HG02798 (cell line): ENCODE results near the gene LSAMP.
"Not testable (repeated sequence)": the region's sequence is repeated elsewhere in the genome, so short reads cannot be mapped to it uniquely, and the experiment has no call there.

Experiments
- ATAC-seq: cut with Tn5 transposase; IDR thresholded peaks from one replicate; pipeline ENCODE4 v1.9.1; 2021; ENCODE audit warnings: mild to moderate bottlenecking; ENCODE audit not compliant: unreplicated experiment, poor library complexity

LSAMP gene

DNA sequence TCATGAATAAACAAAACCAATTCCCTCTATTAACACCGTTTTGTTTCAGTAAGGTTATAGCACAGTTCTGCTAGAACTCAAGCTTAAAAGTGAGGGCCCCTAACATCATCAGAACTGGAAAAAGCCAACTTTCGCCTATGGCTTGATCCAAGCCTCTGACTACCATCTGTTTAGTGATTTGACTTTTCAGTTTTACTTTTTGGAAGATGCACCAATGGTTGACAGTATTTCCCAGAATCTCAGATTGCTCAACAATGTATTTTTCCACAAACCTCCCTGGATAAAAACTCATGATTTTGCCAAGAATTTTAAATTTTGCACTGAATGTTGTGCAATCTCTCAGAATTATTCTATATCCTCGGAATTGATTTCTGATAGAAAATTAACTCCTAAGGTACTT lies 190.7 kb downstream of the LSAMP start:
- no peak for ATAC-seq

DNA sequence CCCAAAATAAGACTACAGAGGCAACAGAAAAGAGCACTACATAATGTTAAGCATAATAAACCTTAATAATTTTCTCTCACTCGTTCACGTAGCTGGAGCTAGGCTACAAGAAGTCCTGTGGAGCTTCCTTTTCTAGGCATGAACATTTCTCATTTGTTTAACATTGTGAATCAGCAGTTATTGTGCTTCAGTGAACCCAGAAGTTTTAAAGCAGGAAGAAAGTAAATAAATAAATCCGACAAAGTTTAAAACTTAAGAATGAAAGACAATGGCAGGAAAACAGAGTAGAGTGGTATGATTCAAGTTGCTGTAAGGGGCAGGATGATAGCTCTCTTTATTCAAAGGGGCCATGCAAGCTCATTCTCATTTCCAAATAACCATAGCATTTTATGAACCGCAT lies 191.8 kb downstream of the LSAMP start:
- ATAC-seq, result no peak

DNA sequence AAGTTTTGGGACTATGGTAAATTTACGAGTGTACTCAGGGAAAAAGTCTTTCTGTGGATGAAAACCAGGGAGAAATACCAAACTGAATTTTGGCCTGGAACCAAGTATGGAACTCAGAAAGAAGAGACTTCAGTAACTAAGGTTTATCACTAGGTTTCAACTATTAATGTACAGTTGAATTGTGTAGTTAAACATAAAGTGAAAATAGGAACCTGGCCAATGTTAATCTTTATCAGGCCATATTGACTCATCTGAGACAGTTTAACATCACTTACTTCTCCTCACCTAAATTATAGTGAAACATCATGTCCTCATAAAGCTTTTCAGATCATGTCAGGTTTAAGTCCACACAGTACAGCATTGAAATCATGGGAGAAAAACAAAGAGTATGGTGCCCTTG lies 197.7 kb downstream of the LSAMP start:
- ATAC-seq, result no peak

DNA sequence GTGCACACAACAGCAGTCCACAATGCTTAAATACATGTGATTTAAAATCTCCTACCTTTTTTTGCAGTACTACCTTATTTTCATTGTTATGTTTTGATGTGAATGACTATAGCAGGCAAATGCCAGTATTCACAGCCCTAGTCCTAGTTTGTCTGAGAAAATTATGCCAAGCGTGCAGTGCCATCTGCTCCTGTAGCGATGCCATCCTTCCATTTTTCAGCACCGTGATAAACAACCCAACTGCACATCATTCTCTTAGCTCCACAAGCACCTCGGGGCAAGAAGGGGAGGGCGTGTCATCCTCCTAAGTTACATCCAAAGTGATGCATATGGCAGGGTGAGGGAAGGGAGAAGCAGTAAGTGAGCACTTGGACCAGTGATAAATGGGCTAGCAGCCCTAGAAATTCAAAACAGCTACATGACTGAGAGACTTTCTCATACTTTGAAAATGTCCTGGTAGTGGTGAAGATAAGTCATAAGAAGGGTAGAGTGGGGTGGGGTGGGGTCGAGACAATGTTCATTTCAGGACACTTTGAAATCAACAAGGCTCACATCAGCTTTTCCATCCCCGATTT lies 198.8 kb downstream of the LSAMP start:
- no peak for ATAC-seq

DNA sequence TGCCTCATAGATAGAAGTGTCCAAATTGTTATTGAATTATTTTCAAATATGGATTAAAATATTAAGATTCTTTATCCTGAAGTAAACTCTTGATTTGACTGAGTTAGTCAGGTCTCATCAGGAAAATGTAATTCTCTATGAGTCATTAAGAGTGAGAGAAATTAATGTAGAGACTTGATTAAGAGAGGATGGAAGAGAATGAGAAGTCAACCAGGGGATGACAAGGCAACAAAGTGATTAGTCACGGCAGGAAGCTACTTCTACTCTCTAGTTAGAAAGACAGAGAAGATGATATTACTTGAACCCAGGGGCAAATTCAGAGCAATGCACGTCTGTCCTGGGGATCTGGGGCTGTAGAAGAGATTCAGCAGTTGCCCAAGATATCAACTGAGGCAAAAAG lies 202.5 kb downstream of the LSAMP start:
- ATAC-seq, result no peak

DNA sequence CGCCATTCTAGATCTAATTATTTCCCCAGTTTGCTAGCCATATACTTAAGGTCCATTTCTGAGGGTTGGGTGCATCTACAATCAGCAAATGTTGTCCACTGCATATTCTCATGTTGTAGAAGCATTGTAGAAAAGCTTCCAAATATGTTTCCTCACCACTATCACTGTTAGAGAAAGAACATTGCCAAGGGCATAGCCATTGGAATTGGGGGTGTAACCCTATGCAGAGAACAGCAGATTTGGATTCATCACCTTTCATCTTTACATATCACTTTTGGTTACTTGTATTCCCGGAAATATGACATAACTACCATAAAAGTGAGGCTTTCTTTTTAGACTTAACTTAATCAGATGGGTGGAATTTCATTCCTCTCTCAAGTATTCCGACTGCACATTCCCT lies 203.6 kb downstream of the LSAMP start:
- no peak for ATAC-seq

DNA sequence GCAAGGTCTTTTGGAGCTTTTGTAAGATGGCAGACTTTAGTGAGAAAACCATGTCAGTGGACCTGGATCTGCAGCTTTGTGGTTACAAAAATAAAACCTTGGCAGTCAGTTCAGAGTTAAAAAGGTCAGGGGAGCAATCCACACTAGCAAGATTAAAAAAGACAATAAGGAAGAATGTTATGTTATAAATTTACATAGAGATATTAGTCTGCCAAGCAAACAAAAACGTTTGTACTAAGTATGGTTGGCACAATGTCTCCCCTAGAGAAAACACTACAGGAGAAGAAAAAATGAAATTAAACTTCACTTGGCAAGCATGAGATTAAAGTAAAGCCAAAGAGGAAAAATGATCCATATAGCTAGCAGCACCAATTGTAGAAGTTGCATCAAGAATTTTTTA lies 205.0 kb downstream of the LSAMP start:
- no peak for ATAC-seq

DNA sequence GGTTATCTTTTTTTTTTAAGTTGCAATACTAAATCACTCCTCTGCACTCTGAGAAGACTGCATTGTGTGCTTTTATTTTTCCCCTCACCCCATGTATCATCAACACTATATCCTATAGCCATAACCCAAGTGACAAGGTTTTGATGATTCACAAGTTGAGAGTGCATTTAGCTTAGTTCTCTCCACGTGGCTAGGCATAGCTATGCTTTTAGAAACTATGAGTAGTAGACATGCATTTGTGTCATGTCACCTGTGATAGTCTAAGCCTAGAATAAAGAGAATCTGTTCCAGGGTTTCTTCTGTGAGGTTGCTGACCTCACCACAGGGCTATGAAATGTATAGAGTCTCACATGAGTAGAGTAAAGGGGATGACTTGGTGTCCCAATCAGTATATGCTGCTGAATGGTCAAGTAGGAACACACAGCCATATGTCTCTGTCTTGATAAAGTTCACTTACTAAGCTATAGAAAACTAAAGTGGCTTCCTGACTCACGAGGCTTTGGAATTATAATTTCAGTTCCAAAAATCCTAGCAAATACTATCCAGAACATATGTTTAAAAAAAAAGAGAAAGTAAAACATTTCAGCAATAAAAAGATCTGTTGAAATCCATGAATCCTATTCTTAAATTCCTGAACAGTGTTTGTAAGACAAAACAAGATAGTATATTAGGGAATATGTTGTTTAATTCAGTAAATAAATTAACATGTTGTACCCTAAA lies 206.3 kb downstream of the LSAMP start:
- ATAC-seq, result no peak

DNA sequence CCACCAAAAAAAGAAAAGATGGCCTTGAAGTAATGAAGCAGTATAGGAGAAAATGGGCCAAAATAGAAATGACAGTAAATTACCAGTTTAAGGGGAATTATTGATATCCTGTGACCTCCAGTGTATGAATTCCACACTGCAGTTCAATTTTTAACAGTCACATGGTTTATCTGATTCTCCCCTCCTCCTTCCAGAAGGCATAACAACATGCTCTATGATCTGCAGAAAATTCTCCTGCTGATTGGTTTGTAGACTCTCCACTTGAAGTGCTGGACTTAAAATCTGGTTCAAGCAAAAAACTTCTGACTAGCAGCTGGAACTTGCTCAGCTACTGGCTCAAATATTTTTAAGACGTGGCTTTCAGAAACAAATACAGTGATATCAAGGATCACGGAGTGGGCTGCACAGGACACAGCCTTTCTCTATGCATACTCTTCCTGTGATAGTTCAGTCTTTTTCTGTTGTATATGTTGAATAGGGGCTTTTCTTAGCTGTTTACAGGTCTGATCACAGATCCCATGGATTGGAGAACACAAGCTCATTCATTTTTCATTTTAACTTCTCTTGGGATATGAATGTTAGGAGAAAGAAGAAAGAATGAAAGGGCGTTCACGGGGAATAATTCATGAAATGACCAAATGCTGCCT lies 211.5 kb downstream of the LSAMP start:
- no peak for ATAC-seq

DNA sequence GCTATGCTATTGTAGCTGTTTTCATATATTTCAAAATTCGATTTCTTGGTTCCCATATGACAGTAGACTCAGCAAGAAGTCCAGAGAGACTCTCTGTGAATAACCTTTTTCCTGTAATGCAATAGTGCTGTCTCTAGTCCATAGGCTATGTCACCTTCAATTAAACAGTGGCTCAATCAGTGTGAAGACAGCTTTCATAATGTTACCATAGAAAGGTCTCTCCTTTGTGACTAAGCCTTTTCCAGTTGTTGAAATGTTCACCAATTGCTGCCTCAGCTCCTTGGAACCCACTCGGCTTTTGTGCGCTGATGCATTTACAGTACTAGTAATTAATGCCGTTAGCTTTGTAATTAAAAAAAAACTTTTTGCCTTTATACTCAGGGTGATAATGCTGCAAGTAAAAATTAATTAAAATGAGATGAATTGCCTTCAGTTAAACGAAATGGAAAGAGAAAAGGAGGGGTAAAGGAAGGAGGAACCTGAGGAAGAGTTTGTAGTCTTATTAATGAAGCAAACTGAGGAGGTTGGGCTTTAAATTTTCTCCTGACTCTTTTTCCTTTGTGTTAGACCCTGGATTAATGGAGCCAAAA lies 214.8 kb downstream of the LSAMP start:
- no peak for ATAC-seq

DNA sequence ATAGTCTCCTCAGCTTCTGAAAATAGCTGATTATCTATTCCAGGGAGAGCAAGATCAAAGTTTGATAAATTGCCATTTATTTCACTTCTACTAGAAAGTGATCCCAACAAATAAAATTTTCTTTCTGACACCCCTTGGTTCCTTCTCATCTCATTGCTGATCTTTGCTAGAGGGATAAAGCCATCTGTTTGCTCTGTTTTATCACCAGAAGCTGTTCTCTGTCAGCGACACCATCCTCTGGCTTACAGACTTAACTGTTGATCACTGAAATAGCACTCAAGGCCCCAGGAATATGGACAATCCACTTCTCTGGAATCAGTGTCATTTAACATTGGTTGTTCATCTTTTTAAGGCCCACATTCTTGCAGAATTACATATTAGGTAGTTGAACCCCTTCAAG lies 219.0 kb downstream of the LSAMP start:
- ATAC-seq, result no peak

DNA sequence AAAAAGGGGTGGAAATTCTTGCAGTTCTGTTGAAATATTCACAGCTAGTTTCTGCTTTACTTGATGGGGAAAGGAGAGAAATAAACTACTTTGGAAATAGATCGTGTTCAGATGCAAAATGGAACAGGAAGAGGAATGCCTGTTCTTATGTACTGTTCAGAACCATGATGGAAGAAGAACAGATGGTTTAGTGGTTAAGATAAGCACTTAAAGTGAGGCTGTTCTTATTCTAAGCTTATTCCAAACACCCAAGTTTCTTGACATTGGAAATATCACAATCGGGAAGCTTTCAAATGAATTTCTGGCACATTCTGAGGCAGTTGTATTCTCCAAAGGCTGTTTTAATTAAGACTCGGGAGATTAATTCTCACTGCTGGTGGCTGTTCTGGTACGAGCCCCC lies 228.5 kb downstream of the LSAMP start:
- no peak for ATAC-seq

DNA sequence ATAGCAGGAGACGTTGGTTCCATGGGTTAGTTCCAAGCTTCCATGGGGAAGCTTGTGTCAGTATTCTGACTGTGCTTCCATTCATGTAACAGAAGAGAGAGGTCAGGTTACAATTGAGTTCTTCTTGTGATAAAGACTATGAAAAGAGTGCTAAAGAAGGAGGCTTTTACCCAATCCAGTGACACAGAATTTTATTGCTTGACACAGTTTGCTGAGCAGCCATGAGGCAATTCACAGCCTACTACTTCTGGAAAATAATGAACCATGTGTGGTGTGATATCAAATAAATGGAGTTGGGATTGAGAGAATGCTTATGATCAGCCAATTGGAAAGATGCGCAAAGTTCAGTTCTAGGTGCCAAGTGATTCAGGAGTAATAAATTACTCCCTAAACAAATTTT lies 233.4 kb downstream of the LSAMP start:
- ATAC-seq, result no peak

DNA sequence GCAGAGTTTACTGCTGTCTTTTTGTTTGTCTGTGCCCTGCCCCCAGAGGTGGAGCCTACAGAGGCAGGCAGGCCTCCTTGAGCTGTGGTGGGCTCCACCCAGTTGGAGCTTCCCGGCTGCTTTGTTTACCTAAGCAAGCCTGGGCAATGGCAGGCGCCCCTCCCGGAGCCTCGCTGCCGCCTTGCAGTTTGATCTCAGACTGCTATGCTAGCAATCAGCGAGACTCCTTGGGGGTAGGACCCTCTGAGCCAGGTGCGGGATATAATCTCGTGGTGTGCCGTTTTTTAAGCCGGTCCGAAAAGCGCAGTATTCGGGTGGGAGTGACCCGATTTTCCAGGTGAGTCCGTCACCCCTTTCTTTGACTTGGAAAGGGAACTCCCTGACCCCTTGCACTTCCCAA lies 236.5 kb downstream of the LSAMP start:
- ATAC-seq, result not testable (repeated sequence)

DNA sequence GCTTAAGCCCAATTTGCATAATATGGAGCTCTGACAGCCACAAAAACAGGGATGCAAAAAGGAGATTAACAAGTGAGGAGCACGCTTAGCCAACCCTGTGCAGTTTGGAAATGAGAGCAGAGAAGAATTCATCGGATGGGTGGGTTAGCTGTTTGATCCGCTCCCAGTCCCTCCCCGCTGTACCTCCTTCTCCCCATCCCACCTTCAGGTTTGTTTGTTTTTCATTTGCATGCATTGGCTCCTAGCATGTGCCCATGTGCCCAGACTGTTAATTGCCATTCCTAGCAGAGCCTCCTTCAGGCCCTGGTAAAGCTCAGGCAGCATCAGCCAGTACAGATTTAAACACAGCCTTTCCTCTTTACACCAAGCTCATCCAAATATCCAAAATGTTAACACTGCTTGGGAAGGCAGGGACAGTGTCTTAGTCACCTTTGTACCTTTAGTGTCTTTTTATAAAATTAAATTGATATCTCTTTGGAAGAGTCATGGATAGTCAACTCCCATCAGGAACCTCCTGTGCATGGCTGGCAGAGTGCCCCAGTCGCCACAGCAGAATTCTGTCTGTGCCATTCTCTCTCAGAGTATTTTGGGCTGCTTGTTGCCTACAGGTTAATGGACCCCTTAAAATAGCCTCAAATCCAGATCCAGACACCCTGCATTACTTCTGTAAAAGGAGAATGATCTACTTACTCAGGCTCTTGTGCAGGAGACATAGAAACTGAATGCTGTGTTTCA lies 244.2 kb downstream of the LSAMP start:
- no peak for ATAC-seq

DNA sequence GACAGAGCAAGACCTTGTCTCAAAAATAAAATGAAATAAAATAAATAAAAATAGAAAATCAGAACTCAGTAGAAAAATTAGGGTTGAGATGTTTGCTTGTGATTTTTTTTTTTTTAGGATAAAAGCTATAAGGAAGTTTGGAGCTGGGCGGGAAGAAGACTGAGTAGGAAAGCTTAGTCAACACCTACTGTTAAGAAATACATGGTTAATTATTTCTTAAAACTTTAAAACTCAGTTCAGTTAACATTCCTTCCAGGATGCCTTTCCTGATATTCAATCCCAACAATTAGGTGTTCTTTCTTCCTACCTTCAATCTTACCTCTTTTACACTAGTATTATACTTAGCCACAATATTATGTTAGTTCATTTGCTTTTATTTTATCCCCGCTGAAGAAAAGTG lies 246.2 kb downstream of the LSAMP start:
- ATAC-seq, result no peak

DNA sequence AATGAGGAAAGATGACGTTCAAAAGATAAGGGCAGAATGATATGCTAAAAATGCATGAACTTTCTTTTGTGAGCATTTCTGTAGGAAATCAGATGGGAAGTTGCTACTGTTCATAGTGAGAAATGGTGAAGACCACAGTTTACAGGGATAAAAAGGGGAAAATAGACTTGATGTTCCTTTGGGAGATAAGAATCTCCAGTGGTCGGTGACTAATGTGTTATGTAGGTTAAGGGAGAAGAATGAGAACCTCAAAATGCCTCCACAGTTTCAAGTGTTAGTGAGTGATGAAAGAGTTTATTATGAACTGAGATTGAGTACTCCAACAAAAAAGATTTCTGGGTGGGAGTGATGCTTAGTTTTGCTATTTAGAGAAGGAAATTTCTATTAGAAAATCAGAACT lies 247.2 kb downstream of the LSAMP start:
- ATAC-seq, result no peak

DNA sequence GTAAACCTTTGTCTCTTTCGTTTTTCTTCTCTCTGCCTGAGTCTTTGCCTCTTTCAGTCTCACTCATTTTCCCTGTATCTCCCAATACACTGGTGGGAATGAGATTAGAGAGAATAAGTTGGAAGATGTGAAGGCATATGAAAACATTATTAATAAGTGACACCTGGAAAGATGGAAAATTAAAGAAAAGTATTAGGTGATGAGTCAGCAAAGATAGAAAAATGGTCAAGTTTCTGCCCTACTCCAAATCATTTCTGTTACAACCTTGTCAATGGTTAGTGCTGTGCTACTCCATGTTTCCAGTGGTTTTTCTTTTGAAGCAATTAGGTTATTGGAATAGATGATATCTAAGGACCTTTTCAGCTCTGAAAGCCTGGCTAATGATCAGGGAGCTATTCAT lies 252.8 kb downstream of the LSAMP start:
- ATAC-seq, result no peak

DNA sequence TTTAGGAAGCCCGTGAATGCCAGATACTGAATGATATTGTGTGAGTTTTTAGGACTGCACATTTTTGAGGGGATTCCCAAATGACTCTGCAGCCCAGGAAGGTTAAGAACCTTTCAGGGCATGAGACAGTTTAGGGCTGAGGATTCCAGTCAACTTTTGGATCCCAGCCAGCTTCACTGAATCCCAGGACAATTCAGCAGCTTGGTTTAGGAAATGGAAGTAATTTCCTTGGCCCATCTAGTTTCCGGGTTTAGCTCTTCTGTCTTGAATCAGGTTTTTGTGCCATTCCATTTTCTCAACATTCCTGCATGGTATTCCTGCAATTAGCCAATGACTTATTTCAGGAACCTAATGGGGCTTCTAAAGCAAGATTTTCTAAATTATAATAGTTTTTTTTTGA lies 253.9 kb downstream of the LSAMP start:
- no peak for ATAC-seq

DNA sequence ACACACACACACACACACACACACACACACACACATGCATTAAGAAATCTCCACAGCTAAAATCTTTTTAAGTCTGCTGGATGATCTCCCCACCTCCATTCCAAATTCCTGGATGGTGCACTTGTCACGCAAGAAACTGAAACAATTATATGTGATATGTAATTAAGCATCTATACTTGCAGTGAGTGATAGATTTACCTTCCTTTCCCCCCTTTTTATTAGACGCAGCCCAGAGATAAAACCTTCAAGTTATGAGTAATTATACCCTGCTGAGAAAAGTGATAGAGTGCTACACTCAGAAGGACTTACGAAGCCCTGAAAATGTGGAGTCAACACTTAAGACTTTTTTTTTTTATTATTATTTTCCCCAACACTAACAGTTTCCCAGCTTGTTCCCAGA lies 255.2 kb downstream of the LSAMP start:
- no peak for ATAC-seq

DNA sequence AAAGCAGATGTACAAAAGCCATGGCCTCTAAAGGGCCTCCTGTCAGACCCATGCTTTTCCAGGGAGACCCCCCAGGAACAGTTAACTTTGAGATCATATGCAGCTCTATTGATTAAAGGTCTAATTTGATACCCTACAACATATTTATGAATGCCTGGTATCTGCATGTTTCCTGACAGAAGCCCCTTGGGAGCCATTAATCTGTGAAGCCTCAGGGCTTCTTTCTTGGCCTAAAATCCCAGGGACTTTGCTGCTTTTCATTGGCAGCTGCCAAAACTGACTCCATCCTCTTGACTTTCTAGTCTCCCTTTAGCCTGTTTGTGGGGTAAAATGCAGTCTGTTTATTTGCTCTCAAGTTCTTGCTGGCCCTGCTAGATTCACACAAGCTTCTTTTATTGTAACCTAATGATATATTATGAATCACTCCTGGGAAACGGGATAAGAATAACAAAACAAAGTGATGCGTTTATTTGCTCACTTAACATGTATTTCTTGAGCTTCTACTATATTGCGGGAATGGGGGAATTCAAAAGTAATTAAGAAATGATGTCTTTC lies 257.0 kb downstream of the LSAMP start:
- no peak for ATAC-seq
